ENCODE measurements around the gene C2CD4A.

DNA sequence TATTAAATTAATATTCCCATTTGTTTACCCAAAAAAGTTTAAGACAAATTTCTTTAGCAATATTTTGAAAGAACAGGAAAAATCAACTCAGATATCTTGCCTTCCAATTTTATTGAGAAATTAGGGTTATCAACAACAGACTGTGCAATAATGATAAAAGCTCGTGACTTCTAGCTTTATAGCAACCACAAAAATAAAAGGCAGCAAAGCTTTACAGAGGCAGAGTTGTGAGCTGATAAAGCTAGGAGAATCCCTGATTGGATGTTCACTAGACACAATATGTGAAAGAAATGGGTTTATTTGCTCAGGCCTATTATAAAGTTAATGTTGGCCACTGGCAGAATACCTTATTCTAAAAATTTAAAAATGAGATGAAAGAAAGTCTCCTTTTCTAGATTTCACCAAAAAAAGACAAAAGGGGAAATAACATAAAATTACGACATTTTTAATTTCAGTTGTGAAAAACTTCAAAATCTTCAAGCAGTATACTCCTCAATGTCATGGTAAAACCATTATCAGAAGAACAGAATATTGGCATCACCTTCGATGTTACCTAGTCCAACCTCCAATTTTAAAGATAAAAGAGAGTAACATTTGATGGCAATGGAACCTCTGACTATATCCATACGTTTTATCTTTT, 9.3 kb upstream of the C2CD4A start:
- TF ChIP-seq, protein P1, sequence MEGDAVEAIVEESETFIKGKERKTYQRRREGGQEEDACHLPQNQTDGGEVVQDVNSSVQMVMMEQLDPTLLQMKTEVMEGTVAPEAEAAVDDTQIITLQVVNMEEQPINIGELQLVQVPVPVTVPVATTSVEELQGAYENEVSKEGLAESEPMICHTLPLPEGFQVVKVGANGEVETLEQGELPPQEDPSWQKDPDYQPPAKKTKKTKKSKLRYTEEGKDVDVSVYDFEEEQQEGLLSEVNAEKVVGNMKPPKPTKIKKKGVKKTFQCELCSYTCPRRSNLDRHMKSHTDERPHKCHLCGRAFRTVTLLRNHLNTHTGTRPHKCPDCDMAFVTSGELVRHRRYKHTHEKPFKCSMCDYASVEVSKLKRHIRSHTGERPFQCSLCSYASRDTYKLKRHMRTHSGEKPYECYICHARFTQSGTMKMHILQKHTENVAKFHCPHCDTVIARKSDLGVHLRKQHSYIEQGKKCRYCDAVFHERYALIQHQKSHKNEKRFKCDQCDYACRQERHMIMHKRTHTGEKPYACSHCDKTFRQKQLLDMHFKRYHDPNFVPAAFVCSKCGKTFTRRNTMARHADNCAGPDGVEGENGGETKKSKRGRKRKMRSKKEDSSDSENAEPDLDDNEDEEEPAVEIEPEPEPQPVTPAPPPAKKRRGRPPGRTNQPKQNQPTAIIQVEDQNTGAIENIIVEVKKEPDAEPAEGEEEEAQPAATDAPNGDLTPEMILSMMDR (IDR thresholded peaks at IDR 0.05), result no peak
- TF ChIP-seq POLR2A (IDR thresholded peaks at IDR 0.05; ENCODE audit: low read depth), result no peak
- no peak for TF ChIP-seq POLR2AphosphoS5 (IDR thresholded peaks at IDR 0.05)
- TF ChIP-seq EP300 (IDR thresholded peaks at IDR 0.05), result no peak
